AG08395 (cell line): Measurements from ENCODE around the gene C12orf57.
A peak's percentile ranks its signal among the peaks of the same experiment; 100 is the strongest.

Experiments
- DNase-seq: peaks from one replicate; pipeline ENCODE4 v3.0.0; 2012; ENCODE audit warnings: mixed read lengths, low spot score

C12orf57 gene

DNA sequence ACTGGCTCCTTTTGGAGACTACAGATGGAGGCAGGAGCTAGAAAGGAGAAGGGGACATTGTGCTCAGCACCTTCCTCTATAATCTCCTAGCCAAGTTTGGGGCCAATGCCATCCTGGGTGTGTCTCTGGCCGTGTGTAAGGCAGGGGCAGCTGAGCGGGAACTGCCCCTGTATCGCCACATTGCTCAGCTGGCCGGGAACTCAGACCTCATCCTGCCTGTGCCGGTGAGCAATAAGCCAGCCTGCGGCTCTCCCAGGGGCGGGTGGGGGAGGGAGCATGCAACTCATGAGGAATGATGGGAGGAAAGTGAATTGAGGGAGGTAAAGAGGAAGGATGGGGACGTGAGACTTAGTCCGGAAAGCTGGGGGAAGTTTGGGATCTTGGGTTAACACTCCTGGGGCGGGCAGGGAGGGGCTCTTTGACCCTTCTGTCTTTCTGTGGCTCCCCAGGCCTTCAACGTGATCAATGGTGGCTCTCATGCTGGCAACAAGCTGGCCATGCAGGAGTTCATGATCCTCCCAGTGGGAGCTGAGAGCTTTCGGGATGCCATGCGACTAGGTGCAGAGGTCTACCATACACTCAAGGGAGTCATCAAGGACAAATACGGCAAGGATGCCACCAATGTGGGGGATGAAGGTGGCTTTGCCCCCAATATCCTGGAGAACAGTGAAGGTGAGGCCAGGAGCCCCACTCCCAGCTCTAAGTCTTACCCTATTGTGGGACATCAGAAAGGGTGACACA lies 26.2 kb upstream of the C12orf57 start:
- DNase-seq: no peak

DNA sequence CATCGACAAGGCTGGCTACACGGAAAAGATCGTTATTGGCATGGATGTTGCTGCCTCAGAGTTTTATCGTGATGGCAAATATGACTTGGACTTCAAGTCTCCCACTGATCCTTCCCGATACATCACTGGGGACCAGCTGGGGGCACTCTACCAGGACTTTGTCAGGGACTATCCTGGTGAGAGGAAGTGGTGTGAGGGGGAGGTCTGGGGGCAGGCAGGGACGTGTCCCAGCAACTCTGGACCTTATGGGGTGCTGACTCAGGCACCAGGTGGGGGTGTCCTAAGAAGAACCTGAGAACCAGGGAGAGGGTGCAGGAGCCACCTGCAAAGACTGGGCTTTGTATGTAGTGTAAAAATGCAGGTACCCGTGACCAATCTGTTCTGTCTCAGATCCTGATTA lies 24.2 kb upstream of the C12orf57 start:
- DNase-seq: no peak

DNA sequence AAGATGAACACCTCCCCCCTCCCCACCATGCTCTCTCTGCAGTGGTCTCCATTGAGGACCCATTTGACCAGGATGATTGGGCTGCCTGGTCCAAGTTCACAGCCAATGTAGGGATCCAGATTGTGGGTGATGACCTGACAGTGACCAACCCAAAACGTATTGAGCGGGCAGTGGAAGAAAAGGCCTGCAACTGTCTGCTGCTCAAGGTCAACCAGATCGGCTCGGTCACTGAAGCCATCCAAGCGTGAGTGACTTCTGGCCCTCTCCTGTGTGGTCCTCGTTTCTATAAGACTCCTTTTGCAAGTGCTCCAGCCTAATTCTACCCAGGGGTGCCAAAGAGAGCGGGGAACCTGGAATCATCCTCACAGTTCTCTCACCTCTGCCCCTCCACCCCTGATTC lies 22.3 kb upstream of the C12orf57 start:
- DNase-seq: no peak

DNA sequence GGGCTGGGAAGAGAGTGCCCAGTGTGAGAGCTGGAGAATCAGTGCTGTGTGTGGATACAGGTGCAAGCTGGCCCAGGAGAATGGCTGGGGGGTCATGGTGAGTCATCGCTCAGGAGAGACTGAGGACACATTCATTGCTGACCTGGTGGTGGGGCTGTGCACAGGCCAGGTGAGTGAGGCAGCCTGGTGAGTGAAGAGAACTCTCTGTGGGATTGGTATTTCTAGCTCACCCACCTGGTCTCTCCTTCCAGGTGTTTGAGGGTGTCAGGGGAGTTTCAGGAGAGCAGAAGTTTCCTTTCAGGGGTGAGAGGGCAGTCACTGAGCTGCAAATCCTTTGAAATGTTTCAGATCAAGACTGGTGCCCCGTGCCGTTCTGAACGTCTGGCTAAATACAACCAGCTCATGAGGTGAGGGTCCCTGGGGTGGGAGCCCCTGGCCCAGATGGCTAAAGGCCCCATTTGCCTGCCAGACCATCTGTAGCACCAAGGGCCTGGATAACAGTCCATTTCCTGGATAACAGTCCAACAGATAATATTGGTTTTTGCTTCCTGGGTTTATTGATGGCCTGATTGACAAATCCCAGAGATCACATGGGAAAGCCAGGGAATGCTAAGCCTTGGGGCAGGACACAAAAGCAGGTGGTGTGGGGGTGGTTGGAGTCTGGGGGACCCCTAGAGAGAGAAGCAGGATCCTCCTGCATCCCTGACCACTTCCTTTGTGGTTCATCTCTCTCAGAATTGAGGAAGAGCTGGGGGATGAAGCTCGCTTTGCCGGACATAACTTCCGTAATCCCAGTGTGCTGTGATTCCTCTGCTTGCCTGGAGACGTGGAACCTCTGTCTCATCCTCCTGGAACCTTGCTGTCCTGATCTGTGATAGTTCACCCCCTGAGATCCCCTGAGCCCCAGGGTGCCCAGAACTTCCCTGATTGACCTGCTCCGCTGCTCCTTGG lies 21.6 kb upstream of the C12orf57 start:
- no peak for DNase-seq

DNA sequence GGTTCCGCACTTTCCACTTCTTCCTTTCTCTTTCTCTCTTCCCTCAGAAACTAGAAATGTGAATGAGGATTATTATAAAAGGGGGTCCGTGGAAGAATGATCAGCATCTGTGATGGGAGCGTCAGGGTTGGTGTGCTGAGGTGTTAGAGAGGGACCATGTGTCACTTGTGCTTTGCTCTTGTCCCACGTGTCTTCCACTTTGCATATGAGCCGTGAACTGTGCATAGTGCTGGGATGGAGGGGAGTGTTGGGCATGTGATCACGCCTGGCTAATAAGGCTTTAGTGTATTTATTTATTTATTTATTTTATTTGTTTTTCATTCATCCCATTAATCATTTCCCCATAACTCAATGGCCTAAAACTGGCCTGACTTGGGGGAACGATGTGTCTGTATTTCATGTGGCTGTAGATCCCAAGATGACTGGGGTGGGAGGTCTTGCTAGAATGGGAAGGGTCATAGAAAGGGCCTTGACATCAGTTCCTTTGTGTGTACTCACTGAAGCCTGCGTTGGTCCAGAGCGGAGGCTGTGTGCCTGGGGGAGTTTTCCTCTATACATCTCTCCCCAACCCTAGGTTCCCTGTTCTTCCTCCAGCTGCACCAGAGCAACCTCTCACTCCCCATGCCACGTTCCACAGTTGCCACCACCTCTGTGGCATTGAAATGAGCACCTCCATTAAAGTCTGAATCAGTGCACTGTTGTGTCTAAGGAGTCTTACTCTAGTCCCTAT lies 20.7 kb upstream of the C12orf57 start:
- DNase-seq: no peak

DNA sequence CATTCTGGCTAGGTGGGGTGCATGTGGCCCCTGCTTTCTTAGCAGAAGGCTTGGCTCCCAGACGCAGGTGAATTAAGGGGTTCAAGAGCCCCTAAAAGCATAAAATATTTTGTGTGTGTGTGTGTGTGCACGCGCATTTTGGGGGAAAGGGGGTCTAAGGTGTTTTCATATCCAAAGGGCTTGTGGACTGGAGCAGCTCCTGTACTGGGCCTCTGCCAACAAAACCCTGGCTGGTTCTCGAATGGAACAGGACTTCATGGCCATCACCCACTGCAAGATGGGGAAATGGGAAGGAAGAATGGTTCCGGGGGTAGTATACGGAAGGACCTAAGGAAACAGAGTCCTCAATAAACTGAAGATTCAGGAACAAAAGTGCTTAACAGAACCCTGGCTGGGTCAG lies 20.0 kb upstream of the C12orf57 start:
- no peak for DNase-seq

DNA sequence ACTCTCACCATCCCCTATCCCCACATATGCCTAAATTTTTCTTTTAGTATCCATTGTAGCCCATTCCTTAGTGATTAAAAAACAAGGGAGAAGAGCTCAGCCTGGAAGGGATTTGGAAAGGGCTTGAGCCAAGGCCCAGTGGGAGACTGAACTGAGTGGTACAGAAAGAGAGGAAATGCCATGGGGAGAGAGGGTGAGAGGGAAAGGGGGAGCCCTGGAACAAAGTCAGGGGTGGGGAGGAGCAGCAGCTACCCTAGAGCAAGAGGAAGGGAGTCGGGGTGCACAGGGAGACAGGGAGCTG lies 18.6 kb upstream of the C12orf57 start:
- DNase-seq: no peak

DNA sequence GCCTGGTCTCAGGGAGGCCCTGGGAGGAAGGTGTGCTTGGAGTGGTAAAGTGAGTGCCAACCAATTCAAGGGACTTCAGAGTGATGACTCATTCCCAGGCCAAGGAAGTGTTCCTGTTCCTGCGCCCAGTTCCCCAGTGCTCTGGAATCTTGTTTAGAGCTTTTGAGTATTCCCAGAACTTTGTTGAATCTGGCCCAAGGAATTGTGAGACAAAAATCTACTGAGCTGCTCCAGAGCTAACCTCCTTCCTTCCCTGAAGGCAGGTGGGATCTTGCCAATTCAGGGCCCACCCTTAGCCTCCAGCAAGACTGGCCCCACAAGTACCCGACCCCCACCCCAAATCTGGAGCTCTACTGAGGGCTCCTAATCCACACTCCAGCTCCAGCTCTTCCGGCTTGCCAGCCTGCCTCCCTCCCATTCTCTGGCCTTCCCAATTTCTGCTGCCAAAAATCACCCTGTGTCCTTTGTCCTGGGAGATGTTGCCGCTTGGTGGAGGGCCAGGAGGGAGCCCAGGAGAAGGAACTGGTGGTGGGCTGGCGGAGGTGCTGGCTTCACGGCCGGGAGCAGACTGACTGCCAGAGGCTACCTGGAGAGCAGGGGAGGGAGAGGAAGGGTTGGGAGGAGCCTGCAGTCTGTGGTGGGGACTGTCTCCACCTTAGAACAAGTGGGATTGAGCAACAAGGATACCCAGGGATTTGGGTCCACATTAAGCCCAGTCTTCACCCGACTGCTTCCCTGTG lies 18.1 kb upstream of the C12orf57 start:
- DNase-seq: peak; percentile 88

DNA sequence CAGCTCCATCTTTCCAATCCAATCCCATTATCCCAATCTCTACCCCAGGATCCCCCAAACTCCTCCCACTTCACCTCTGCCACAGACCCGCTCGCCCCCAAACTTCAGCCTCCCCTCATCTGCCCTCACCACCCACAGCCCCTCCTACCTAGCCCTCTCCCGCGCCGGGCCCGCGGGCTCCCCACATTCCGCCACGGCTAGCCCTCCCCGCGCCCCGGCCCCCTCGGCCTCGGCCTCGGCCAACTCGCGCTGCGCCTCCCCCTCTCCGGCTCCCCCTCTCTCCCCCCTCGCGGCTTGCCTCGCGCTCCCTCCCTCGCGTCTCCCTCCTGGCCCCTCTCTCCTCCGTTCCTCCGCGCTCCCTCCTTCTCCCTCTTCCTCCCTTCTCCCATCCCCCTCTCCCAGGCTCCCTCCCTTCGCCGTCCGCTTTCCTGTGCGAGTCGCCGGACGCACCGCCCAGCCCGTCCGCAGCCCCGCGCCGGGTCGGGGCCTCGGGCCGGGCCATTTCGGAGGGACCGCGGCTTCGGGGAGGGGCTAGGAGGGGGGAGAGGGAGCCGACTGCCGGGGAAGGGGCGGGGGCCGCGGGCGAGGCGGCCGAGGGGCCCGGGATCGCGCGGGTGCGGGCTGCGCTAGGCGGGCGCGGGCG lies 16.3 kb upstream of the C12orf57 start, which contains the start of gene ATN1:
TSS of gene ATN1 (plus strand) at position 581 of the 643 bp plus-strand sequence. CDS start 6,043 bp downstream, outside the sequence.
- DNase-seq: peak; percentile 71

DNA sequence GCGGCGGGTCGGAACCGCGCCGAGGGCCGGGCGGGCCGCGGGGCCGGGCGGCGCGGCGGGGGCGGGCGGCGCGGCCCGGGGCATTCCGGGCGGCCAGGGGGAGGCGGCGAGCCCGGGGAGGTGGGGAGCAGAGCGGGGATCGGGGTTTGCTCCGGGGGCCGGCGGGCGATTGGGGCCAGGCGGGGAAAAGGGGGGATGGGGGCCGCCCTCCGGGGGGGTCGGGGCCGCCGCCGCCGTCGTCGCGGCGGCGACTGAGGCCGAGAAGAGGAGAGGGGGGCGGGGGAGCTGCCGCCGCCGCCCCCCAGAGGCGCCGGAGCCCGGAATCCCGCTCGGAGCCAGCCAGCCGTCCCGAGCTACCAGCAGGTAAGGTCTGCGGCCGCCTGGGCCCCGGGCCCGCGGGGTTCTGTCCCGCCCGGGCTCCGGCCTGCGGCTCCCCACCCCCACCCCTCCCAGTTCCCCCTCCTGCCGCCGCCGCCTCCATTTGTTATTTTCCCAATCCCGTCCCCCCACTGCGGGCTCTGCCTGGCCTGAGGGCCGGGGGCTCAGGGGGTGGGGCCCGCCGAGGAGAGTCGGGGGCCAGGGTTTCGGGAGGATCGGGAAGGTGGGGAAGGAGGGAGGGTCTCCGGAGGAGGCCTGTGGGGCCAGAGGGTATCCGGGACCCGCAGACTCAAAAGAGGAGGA lies 15.7 kb upstream of the C12orf57 start:
- DNase-seq: no peak

DNA sequence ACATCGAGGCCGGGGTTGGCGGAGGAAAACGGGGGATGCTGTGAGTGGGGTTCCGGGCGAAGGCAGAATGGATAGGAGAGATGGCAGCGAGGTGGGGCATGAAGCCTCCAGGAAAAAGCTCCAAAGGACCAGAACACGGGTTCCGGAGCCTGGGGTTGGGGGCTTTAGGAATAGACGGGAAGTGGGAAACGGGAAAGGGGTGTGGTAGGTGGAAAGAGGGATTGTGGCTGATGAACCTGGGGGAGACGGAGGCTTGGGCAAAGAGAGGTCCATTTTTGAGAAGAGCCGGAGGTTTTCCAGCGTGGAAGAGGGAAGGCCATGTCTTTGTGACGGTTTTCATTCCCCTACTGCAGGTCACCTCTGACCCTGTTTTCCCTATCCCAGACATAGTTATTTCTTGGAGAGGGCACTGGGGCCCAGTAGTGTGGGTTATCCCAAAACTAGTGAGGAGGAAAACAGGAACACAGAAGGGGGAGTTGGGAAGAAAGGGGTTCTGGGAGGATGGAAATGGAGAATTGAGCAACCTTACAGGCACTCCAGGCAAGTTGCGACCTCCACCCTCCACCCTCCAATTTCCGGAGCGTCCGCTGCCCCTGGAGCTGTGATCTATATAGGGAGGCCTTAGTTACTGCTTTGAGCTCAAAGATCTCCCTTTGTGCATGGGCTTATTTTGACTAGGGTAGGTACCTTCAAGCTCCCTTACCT lies 15.0 kb upstream of the C12orf57 start:
- DNase-seq: no peak

DNA sequence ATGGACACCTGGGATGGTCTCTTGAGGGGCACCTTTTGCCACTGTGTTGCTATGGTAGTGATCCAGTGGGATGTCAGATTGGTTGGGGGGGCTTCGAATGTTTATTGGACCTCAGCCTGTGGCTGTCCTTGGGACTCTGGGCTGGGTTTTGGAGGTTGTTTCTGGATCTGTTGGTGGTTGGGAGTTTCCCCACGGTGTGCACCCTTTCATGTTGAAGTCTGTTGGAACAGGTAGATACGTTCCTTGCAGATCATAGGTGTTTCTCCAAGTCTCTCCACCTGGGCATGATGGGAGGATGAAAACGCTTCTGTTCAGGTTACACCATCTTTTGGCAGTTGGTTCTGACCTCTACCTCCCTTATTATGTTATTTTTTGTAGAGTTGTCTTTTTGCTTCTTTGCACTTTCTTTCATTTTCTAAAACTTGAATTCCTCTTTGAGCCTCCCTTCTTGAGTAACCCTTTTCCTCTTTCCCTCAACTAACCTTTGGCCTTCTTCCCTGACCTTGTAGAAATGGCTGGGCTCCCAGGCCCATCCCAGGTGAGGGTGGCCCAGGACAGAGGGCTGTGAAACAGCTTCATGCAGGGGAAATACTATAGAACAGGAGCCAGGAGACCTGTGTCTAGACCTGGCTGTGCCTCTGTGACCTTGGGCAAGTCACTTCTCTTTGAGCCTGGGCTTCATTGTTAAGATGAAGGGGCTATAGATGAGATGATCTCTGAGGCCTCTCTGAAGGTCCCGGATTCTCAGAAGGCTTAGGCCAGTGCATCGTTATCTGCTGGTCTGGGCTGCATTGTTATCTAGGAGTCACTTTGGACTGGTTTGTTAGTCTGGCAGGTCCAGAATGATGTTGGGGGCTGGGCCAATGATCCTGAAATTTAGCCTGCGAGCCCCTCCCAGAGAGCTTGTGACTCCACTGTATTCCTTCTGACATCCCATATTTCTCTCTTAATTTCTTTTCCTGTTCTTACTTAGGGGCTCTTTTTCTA lies 14.1 kb upstream of the C12orf57 start:
- DNase-seq: no peak

DNA sequence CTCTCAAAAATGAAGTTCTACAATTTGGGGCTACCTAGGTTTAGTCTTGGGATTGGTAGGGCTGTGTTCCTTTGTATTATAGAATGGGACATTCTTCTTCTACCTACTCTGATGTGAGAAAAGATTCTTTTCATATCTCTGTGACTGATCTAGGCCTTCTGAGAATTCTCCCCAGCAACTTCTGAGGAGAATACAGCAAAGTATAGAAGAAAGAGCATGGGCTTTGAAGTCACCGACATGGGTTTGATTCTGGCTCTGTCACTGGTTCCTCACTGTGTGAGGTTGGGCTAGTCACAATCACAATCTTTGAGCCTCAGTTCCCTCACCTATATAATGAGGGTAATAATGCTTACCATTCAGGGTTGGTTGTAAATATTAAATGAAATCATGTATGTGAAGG lies 11.1 kb upstream of the C12orf57 start:
- no peak for DNase-seq

DNA sequence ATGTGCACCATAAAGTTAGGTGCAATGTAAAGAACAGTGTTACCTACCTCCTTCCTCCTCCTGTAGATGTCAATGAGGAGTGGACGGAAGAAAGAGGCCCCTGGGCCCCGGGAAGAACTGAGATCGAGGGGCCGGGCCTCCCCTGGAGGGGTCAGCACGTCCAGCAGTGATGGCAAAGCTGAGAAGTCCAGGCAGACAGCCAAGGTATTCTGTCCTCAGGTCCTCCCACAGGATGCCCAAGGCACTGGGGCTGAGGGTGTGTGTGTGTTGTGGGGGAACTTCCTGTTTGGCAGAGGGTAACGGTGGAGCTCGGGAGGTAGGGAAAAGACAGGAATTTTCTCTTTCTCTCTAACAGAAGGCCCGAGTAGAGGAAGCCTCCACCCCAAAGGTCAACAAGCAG lies 9.7 kb upstream of the C12orf57 start:
- DNase-seq: no peak

DNA sequence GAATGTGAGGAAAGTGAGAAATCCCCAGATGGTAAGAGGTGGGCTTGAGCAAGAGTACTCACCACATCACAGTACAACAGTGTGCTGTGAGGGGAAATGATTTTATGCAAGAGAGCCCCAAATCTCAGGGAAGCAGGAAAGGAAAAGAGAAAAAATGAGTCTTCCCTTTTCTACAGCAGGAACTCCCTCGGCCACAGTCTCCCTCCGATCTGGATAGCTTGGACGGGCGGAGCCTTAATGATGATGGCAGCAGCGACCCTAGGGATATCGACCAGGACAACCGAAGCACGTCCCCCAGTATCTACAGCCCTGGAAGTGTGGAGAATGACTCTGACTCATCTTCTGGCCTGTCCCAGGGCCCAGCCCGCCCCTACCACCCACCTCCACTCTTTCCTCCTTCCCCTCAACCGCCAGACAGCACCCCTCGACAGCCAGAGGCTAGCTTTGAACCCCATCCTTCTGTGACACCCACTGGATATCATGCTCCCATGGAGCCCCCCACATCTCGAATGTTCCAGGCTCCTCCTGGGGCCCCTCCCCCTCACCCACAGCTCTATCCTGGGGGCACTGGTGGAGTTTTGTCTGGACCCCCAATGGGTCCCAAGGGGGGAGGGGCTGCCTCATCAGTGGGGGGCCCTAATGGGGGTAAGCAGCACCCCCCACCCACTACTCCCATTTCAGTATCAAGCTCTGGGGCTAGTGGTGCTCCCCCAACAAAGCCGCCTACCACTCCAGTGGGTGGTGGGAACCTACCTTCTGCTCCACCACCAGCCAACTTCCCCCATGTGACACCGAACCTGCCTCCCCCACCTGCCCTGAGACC lies 8.2 kb upstream of the C12orf57 start:
- DNase-seq: no peak

DNA sequence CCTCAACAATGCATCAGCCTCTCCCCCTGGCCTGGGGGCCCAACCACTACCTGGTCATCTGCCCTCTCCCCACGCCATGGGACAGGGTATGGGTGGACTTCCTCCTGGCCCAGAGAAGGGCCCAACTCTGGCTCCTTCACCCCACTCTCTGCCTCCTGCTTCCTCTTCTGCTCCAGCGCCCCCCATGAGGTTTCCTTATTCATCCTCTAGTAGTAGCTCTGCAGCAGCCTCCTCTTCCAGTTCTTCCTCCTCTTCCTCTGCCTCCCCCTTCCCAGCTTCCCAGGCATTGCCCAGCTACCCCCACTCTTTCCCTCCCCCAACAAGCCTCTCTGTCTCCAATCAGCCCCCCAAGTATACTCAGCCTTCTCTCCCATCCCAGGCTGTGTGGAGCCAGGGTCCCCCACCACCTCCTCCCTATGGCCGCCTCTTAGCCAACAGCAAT lies 7.6 kb upstream of the C12orf57 start:
- no peak for DNase-seq

DNA sequence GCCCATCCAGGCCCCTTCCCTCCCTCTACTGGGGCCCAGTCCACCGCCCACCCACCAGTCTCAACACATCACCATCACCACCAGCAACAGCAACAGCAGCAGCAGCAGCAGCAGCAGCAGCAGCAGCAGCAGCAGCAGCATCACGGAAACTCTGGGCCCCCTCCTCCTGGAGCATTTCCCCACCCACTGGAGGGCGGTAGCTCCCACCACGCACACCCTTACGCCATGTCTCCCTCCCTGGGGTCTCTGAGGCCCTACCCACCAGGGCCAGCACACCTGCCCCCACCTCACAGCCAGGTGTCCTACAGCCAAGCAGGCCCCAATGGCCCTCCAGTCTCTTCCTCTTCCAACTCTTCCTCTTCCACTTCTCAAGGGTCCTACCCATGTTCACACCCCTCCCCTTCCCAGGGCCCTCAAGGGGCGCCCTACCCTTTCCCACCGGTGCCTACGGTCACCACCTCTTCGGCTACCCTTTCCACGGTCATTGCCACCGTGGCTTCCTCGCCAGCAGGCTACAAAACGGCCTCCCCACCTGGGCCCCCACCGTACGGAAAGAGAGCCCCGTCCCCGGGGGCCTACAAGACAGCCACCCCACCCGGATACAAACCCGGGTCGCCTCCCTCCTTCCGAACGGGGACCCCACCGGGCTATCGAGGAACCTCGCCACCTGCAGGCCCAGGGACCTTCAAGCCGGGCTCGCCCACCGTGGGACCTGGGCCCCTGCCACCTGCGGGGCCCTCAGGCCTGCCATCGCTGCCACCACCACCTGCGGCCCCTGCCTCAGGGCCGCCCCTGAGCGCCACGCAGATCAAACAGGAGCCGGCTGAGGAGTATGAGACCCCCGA lies 7.0 kb upstream of the C12orf57 start:
- no peak for DNase-seq
